GM18498 (cell line): ENCODE data around the gene ALPK1.
"Not testable (repeated sequence)": the region's sequence is repeated elsewhere in the genome, so short reads cannot be mapped to it uniquely, and the experiment has no call there.

Experiments used
- ATAC-seq: cut with Tn5 transposase; IDR thresholded peaks from one replicate; pipeline ENCODE4 v1.9.1; 2021; ENCODE audit warnings: mild to moderate bottlenecking, moderate library complexity; ENCODE audit not compliant: unreplicated experiment

Gene ALPK1

GRCh38 chr4:112448306-112449132 is 151.3 kb downstream of the ALPK1 start:
- no peak for ATAC-seq

- no peak for ATAC-seq
These were observed 152.5 kb downstream of the ALPK1 start for GRCh38 chr4:112449708-112450107.

GRCh38 chr4:112451104-112451503 is 153.9 kb downstream of the ALPK1 start:
- no peak for ATAC-seq

GRCh38 chr4:112451831-112452230 is 154.7 kb downstream of the ALPK1 start:
- no peak for ATAC-seq

GRCh38 chr4:112453321-112453720 is 156.2 kb downstream of the ALPK1 start:
- ATAC-seq: no peak

GRCh38 chr4:112472318-112472717 is 175.1 kb downstream of the ALPK1 start:
- ATAC-seq: no peak

- no peak for ATAC-seq
These were observed 176.8 kb downstream of the ALPK1 start for GRCh38 chr4:112473985-112474384.

GRCh38 chr4:112485930-112486329 is 188.8 kb downstream of the ALPK1 start:
- no peak for ATAC-seq

- ATAC-seq: not testable (repeated sequence)
These were observed 193.6 kb downstream of the ALPK1 start for GRCh38 chr4:112490808-112491207.
